GM19467 (cell line): Measurements from ENCODE around the gene SUSD5.

ENCODE experiments used
- ATAC-seq: cut with Tn5 transposase; IDR thresholded peaks from one replicate; pipeline ENCODE4 v1.9.1; 2021; ENCODE audit warnings: mild to moderate bottlenecking, moderate library complexity; ENCODE audit not compliant: unreplicated experiment

The SUSD5 gene

DNA sequence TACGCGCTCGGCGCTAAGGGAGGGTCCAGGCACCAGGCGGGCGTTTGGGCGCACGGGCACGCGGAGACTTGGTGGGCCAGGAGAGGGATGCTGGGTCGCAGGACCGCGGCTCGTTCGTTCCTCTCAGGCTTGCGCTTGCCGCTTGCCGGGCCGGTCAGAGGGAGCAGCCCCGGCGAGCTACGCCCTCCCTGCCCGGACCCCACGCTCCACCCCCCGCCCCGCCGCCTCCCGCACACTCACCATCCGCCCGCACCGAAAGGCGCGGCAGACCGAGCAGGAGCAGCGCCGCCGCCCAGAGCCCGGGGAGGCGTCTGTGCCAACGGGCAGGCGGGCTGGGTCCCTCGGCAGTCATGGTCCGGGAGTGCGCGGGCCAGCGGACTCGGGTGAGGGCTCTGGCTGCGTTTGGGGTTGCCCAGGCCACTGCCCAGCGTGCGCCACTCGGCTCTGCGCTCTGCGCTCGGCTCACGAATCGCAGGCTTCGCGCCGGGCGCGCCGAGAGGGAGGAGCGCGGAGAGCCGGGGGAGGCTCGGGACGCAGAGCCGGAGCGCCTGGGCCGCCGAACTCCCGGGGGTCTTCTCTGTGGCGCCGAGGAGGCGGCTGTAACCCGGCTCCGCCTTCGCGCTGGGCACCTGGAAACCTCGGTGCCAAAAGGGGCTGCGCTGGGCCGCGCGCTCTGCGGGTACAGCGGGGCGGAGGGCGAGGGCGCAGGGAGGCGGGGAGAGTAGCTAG is at the start of gene SUSD5:
SUSD5 (minus strand) TSS at position 365 of the 729 bp plus-strand sequence; CDS start at position 352, 13 bp downstream.
- no peak for ATAC-seq

DNA sequence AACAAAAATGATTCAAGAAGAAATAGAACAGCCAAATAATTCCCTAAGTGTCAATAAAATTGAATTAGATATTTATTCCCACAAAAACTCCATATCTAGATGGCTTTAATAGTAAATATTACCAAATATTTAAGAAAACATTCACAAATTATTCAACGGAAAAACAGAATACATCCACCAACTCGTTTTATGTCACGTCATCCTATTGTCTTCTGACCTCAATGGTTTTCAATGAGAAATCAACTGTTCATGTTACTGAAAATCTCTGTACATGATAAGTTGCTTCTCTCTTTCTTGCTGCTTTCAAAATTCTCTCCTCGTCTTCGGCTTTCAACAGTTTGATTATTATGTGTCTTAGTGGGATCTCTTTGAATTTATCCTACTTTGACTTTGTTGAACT is 41.5 kb upstream of the SUSD5 start:
- ATAC-seq: no peak

DNA sequence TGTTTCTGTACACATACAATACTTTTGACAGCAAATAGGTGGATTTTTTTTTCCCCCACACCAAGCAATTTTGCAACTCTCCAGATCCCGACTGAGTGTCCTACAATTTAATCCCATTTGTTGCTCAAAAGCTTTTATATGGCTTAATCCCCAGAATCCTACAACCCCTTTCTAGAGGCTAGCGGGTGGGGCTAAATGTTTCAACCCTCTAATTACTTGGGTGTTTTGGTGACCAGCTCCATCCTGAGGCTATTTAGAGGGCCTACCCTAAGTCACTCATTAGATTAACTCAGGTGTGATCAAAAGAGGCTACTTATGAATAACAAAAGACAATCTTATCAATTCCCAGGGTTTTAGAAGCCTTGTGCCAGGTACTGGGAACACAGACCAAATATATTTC is 37.6 kb upstream of the SUSD5 start:
- no peak for ATAC-seq

- ATAC-seq: no peak
These were observed 32.1 kb upstream of the SUSD5 start for GRCh38 chr3:33250712-33251111.

DNA sequence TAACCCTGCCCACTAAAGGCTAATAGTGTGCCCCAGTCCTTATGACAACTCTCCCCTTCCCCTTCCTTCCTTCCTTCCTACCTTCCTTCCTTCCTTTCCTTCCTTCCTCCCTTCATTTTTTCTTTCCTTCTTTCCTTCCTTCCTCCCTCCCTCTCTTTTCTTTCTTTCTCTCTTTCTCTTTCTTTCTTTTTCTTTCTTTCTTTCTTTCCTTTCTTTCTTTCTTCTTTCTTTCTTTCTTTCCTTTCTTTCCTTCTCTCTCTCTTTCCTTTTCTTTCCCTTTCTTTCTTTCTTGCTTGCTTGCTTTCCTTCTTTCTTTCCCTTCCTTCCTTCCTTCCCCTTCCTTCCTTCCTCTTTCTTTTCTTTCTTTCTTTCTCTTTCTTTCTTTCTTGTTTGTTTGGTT is 28.2 kb upstream of the SUSD5 start:
- ATAC-seq: no peak

DNA sequence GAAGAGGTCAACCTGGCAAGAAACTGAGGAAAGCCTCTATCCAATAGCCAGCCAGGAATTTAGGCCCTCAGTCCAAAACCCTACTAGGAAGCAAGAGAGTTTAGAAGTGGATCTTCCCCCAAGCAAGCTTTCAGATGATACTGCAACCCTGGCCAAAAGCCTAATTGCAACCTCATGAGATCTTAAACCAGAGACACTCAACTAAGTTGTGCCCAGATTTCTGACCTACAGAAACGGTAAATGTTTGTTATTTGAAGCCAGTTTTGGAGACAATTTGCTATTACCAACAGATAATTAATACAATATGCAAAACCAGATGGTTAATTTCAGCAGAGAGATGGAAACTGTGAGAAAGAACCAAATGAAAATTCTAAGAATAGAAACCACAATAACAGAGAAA is 21.7 kb upstream of the SUSD5 start:
- ATAC-seq: no peak

GRCh38 chr3:33238923-33239322 is 20.3 kb upstream of the SUSD5 start:
- ATAC-seq: no peak

- no peak for ATAC-seq
These were observed 18.8 kb upstream of the SUSD5 start for GRCh38 chr3:33237439-33237838.

DNA sequence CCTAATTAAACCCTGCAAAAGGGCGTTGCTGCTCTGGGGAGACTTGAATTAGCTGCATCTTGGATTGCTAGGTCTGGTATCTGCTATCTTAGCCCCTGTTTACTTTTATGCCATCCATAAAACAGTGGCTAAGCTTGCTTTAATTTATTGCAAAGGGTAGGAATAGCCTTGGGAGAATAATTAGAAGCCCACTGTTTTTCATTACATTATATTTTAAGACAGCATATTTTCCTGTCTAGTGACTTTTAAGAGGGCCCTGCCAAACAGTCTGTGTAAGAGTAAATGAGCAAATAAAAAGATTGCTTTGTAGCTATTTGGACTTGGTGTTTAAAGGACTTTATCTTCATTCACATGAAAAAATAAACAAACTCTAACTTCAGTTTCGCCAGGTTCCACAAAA is 17.4 kb upstream of the SUSD5 start:
- ATAC-seq: no peak

GRCh38 chr3:33233884-33234283 is 15.3 kb upstream of the SUSD5 start:
- no peak for ATAC-seq

- no peak for ATAC-seq
These were observed 13.3 kb upstream of the SUSD5 start for GRCh38 chr3:33231756-33232465.

DNA sequence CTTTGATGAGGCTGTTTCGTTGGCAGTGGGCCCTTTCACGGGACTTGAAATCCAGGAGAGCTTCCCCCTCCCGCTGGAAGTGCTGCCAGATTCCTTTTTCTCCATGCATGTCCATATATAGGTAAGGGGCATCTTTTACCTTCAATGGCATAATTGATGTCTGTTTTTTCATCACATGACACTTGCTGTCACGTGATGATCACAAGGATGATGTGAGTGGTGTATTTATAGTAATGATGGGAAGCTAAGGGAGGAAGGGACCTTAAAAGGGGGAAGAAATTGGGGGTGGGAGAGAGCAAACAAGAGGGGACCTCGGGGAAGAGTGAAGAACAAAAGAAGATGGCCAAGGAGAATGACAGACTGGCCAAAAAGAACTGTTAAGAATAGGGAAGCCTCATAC is 11.3 kb upstream of the SUSD5 start:
- no peak for ATAC-seq

GRCh38 chr3:33229066-33229465 is 10.5 kb upstream of the SUSD5 start:
- ATAC-seq: no peak

- ATAC-seq: no peak
These were observed 2.6 kb upstream of the SUSD5 start for GRCh38 chr3:33221241-33221640.

DNA sequence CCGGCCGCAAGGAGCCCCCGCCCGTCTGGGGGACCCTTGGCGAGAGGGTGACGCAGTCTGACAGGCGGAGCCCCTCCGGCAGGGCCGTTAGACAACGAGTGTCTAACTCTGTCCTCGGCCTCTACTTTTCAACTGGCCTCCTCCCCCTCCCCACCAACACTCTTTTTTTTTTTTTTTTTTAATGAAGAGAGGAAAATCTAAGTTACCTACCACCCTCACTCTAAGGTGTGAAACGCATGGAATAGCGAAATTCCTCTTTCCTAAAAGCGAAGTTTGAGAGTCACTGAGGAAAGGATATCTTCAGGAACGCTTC is 521 bp upstream of the SUSD5 start:
- no peak for ATAC-seq

DNA sequence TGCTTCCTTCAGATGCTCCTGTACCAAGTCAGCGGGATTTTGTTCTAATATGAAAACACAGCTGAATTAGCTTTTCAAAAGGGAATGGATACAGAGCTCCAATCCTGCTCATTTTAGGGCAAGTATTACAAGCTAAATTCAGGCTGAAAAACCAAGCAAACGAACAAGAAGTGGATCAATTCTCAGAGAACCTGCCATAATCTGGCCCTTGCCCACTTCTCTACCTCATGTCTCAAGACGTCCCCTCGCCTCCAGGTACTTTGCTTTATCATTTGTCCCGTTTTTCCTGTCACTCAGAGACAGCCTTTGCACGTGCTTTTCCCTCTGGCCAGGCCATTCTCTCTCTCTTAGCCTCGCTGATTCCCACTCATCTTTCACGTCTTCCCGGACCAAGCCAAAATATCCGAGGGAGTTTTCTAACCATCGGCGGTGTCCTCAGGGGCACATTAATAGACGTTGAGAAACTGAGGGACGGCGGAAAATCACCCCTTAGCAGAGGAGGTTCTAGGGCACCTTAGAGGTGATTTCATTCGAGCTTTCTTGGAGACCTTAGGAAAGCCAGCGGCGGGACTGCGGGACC is 654 bp downstream of the SUSD5 start:
- no peak for ATAC-seq

- ATAC-seq: no peak
These were observed 2.9 kb downstream of the SUSD5 start for GRCh38 chr3:33215739-33216138.

DNA sequence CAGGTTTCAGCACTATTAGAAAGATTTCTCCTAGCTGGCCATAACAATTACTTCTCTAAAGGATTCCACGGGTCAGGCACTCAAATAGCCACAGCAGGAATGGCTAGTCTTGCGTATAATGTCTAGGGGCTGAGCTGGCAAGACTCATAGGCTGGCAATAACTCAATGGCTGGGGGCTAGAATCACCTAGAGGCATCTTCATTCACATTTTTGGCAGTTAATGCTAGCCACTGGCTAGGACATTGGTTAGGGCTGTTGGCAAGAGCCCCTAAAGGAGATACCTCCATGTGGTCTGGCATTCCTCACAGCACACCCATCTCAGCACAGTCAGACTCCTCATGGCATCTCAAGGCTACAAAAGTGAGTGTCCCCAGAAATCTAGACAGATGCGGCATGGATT is 6.2 kb downstream of the SUSD5 start:
- ATAC-seq: no peak

- ATAC-seq: no peak
These were observed 7.2 kb downstream of the SUSD5 start for GRCh38 chr3:33211444-33211843.

DNA sequence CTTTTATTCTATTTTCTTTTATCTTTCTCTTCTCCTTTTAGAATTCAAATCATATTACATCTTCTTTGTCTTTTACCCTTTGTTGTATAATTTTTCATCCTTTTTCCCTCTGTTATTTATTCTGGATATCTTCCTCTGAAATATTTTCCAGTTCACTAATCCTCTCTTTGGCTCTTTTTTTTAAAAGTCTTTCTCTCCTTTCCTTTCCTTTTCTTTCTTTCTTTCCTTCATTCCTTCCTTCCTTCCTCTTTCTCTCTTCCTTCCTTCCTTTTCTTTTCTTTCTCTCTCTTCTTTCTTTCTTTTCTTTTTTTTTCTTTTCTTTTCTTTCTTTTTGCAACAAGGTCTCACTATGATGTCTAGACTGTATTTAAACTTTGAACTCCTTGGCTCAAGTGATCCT is 9.3 kb downstream of the SUSD5 start:
- no peak for ATAC-seq

- ATAC-seq: no peak
These were observed 15.7 kb downstream of the SUSD5 start for GRCh38 chr3:33202711-33203457.

- ATAC-seq: no peak
These were observed 17.4 kb downstream of the SUSD5 start for GRCh38 chr3:33201195-33201594.
